K562 (cell line): ENCODE results near the gene PRTN3. TPM values are rescaled to one million over a fixed set of nuclear protein-coding genes. Genes with fewer than 3 reads are reported as not detected.
A peak's percentile ranks its signal among the peaks of the same experiment; 100 is the strongest.
"Not testable (repeated sequence)": the region's sequence is repeated elsewhere in the genome, so short reads cannot be mapped to it uniquely, and the experiment has no call there.

Experiments used
- ATAC-seq: fragments of 200-7000 bp; cut with Tn5 transposase; 3 replicates; pipeline ENCODE4 v1.9.1; 2020; ENCODE audit warnings: moderate library complexity
- BruUV-seq: library from RNA; stranded (reverse); fragments of 400-500 nt; replicated peaks from 2 replicates; lab custom pipeline; 2021; lab: Mats Ljungman, UMichigan
- CTCF ChIA-PET: fragments of 300-600 bp; formaldehyde crosslinking; extraction: SDS; loops from one replicate; lab custom pipeline; 2021; ENCODE audit warnings: low intra/inter-chr PET ratio; lab: Yijun Ruan, JAX
- POLR2A ChIA-PET: fragments of 300-600, 350-650 bp; sonication (Branson Sonifier 250); formaldehyde crosslinking; extraction: SDS; loops from one replicate; lab custom pipeline; 2021; ENCODE audit warnings: antibody characterized with exemption, inconsistent platforms; lab: Yijun Ruan, JAX
- DNase-seq, 4 experiments: peaks; one replicate each; pipeline versions ENCODE4 v3.0.0 to v3.0.0-alpha.2; 2011 to 2018; ENCODE audit warnings: low spot score in 3 of 4, mixed read lengths in 3 of 4; ENCODE audit errors: extremely low read depth in 1 of 4
- FAIRE-seq: peaks from 2 replicates; lab custom pipeline; 2011; peaks lifted over from hg19 to GRCh38; lab: Jason Lieb, UNC
- H2AFZ ChIP-seq: 2 replicates; pipeline ENCODE4 v1.6.0; 2011; ENCODE audit warnings: low read depth, low read length, control low read depth, inconsistent platforms
- H3K27ac ChIP-seq: fragments of 200-600 bp; 3 replicates; pipeline ENCODE4 v1.8.0; 2011; ENCODE audit warnings: low read depth, mild to moderate bottlenecking, control low read depth, inconsistent platforms, low read length, moderate library complexity, mixed read lengths; ENCODE audit errors: extremely low read depth
- H3K27me3 ChIP-seq, 2 experiments: fragments of 300-600 bp in 1 of 2; 2 replicates in 1 of 2; 3 replicates in 1 of 2; pipeline versions ENCODE4 v1.6.0 to v1.8.0; 2011; ENCODE audit warnings: inconsistent platforms in 2 of 2, low read length in 2 of 2, mild to moderate bottlenecking in 1 of 2, mixed read lengths in 1 of 2, moderate library complexity in 1 of 2; ENCODE audit not compliant: control insufficient read depth in 2 of 2, insufficient read depth in 2 of 2
- H3K36me3 ChIP-seq: fragments of 300-600 bp; 3 replicates; pipeline ENCODE4 v1.8.0; 2011; ENCODE audit warnings: mild to moderate bottlenecking, low read length, inconsistent platforms; ENCODE audit not compliant: control insufficient read depth, insufficient read depth
- H3K4me1 ChIP-seq, 2 experiments: fragments of 200-600 bp in 1 of 2; replicated peaks in 1 of 2; 2 replicates in 1 of 2; 3 replicates in 1 of 2; pipeline versions ENCODE4 v1.5.1 to v1.8.0; 2011; ENCODE audit warnings: inconsistent platforms in 2 of 2, low read length in 2 of 2, mild to moderate bottlenecking in 1 of 2, mixed read lengths in 1 of 2, moderate library complexity in 1 of 2; ENCODE audit not compliant: control insufficient read depth in 2 of 2, insufficient read depth in 2 of 2
- H3K4me2 ChIP-seq: 2 replicates; pipeline ENCODE4 v1.6.1; 2011; ENCODE audit warnings: low read length, control low read depth, inconsistent platforms, mixed read lengths; ENCODE audit not compliant: insufficient read depth
- H3K4me3 ChIP-seq: fragments of 200-600 bp; sonication (generic), shearing (Covaris generic); 2 replicates; pipeline ENCODE4 v1.5.1; 2016; ENCODE audit warnings: control low read depth, inconsistent platforms
- H3K79me2 ChIP-seq: fragments of 200-600 bp; 3 replicates; pipeline ENCODE4 v1.8.0; 2011; ENCODE audit warnings: low read length, inconsistent platforms; ENCODE audit not compliant: control insufficient read depth, insufficient read depth
- H3K9ac ChIP-seq, 2 experiments: 2 replicates each; pipeline versions ENCODE4 v1.6.0 to v1.6.1; 2011; ENCODE audit warnings: low read depth in 2 of 2, low read length in 2 of 2, control low read depth in 1 of 2, inconsistent platforms in 1 of 2, mild to moderate bottlenecking in 1 of 2, mixed read lengths in 1 of 2; ENCODE audit not compliant: insufficient read depth in 1 of 2
- H3K9me1 ChIP-seq: one replicate; pipeline ENCODE4 v1.6.0; 2011; ENCODE audit warnings: inconsistent platforms, mild to moderate bottlenecking, low read length, moderate library complexity; ENCODE audit not compliant: control insufficient read depth, insufficient read depth
- H3K9me3 ChIP-seq: replicated peaks from 2 replicates; pipeline ENCODE4 v1.5.1; 2011; ENCODE audit warnings: low read depth, low read length, inconsistent platforms; ENCODE audit not compliant: control insufficient read depth, insufficient read depth
- H4K20me1 ChIP-seq: replicated peaks from 2 replicates; pipeline ENCODE4 v1.6.1; 2011; ENCODE audit warnings: low read length, inconsistent platforms, mixed read lengths; ENCODE audit not compliant: control insufficient read depth, insufficient read depth
- BCOR ChIP-seq: fragments of 450-650 bp; IDR thresholded peaks from 2 replicates; pipeline ENCODE4 v1.6.1; 2016
- RBM25 ChIP-seq: fragments of 200-400 bp; formaldehyde crosslinking; IDR thresholded peaks from 2 replicates; pipeline ENCODE4 v1.6.1; 2018; ENCODE audit warnings: low read length, low read depth, moderate library complexity; ENCODE audit not compliant: severe bottlenecking
- ZNF121 ChIP-seq: sonication (generic); formaldehyde crosslinking; conservative IDR thresholded peaks from 2 replicates; pipeline ENCODE4 v1.8.0; 2022; ENCODE audit warnings: missing genetic modification reagents
- WGBS: fragments of 100-300 bp; shearing (Covaris generic); methylation state at CpG from one replicate; pipeline ENCODE4 v1.1.6; 2016; ENCODE audit warnings: low coverage, mixed read lengths; ENCODE audit not compliant: insufficient coverage; ENCODE audit errors: missing lambda C conversion rate; 5-methylcytosine and 5-hydroxymethylcytosine counted together
- in situ Hi-C: fragments of 300-500 bp; cut with MboI; formaldehyde crosslinking; loops from 4 replicates; pipeline ENCODE4 v1.15.0; 2018; ENCODE audit warnings: inconsistent platforms, mixed read lengths
- intact Hi-C: fragments of 100-400 bp; cut with micrococcal nuclease; formaldehyde crosslinking; loops from 2 replicates; pipeline ENCODE4 v1.14.2; 2022
- polyA plus RNA-seq, 8 experiments: library from polyadenylated mRNA; depleted of rRNA in 4 of 8; stranded (reverse) in 5 of 8; unstranded in 3 of 8; fragments of >200 nt; fragmentation: Nextera tagmentation in 2 of 8; fragmentation: Illumina TruSeq in 1 of 8; extraction: Ambion mirVana in 2 of 8; extraction: Trizol in 1 of 8; gene quantifications; 2 replicates each; pipeline versions ENCODE4 v1.2.1 to v1.2.3, GENCODE V29; 2011 to 2014; ENCODE audit warnings: inconsistent platforms in 1 of 8, missing spikeins in 1 of 8
- total RNA-seq, 7 experiments: library from RNA; depleted of rRNA in 6 of 7; stranded (reverse); fragments of >200 nt in 6 of 7; fragmentation: Illumina TruSeq in 2 of 7; extraction: Trizol in 2 of 7; gene quantifications; 2 replicates each; pipeline versions ENCODE4 v1.2.1 to v1.2.3, GENCODE V29; 2011 to 2021; ENCODE audit warnings: low replicate concordance in 1 of 7
- TF ChIP-seq, protein P1 (sequence below): fragments of 450-650 bp; IDR thresholded peaks from one replicate; pipeline ENCODE4 v1.6.1; 2018; ENCODE audit warnings: mild to moderate bottlenecking, moderate library complexity; ENCODE audit not compliant: partially characterized antibody

PRTN3 gene
- total and polyA plus RNA-seq, 9 of the 15 experiments (the other 6 are each of a cell fraction or from before 2014, with no cell fraction given): 0.14 to 0.86 (median 0.43) TPM; not detected in 3

GRCh38 chr19:816500-816857 is 24.3 kb upstream of the PRTN3 start (continued):
- TF ChIP-seq, protein P1, sequence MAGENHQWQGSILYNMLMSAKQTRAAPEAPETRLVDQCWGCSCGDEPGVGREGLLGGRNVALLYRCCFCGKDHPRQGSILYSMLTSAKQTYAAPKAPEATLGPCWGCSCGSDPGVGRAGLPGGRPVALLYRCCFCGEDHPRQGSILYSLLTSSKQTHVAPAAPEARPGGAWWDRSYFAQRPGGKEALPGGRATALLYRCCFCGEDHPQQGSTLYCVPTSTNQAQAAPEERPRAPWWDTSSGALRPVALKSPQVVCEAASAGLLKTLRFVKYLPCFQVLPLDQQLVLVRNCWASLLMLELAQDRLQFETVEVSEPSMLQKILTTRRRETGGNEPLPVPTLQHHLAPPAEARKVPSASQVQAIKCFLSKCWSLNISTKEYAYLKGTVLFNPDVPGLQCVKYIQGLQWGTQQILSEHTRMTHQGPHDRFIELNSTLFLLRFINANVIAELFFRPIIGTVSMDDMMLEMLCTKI: no peak

DNA sequence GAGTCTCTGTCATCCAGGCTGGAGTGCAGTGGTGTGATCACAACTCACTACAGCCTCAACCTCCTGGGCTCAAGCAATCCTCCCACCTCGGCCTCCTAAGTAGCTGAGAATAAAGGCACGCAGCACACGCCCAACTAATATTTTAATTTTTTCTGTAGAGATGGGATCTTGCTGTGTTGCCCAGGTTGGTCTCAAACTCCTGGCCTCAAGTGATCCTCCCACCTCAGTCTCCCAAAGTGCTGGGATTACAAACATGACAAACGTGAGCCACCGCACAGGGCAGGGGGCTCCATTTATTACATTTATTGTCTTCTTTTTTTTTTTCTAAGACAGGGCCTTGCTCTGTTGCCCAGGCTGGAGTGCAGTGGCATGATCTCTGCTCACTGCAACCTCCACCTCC is 20.6 kb upstream of the PRTN3 start:
- POLR2A ChIA-PET: interaction anchor here (0.7 to 1.2 kb wide), 4 partner anchors 10 to 21 kb away, joined by 3 to 4 read pairs (median 4); no protein-coding TSS in a partner anchor
- H3K9ac ChIP-seq: peak overlapping the region in 1 of 2 experiments; percentile 26; a peak in 1 of 4 replicates
- FAIRE-seq: not testable (repeated sequence)

More for the DNA sequence above, 20.6 kb upstream of the PRTN3 start:
- H3K9me3 ChIP-seq, H4K20me1 ChIP-seq, H3K4me2 ChIP-seq, H2AFZ ChIP-seq, H3K27me3 ChIP-seq, in situ Hi-C loops, DNase-seq, H3K27ac ChIP-seq, CTCF ChIA-PET, H3K36me3 ChIP-seq, intact Hi-C loops, H3K4me3 ChIP-seq, ATAC-seq, H3K9me1 ChIP-seq: not testable (repeated sequence)
- H3K79me2 ChIP-seq: peaks cover 22% of the 10 kb centered on the region; the same call in 2 of the 3 replicates
- TF ChIP-seq ZNF121 (CRISPR knock-in tag) (peak; percentile 85), BCOR (peak; percentile 59), RBM25 (peak; percentile 22)
- TSS peak; percentile 37 for BruUV-seq
- WGBS: 75% methylated on average over 4 of the region's 5 CpGs
- peaks cover 15 to 68% of the 10 kb centered on the region in 2 experiments for H3K4me1 ChIP-seq
